HEK293T (cell line): Measurements from ENCODE around the gene CDH4.

ENCODE experiments used
- BHLHE40 ChIP-seq: fragments of 450-650 bp; IDR thresholded peaks from 2 replicates; pipeline ENCODE4 v1.6.1; 2016; ENCODE audit warnings: mild to moderate bottlenecking, moderate library complexity, borderline replicate concordance
- FOXA1 ChIP-seq: fragments of 450-650 bp; IDR thresholded peaks from 2 replicates; pipeline ENCODE4 v1.6.1; 2016; ENCODE audit warnings: mild to moderate bottlenecking
- FOXM1 ChIP-seq: fragments of 450-650 bp; IDR thresholded peaks from 2 replicates; pipeline ENCODE4 v1.6.1; 2017; ENCODE audit warnings: mild to moderate bottlenecking, borderline replicate concordance
- L3MBTL2 ChIP-seq: fragments of 450-650 bp; conservative IDR thresholded peaks from 2 replicates; pipeline ENCODE4 v1.6.1; 2016; ENCODE audit warnings: mild to moderate bottlenecking
- NFRKB ChIP-seq: fragments of 450-650 bp; IDR thresholded peaks from 2 replicates; pipeline ENCODE4 v1.6.1; 2016; ENCODE audit warnings: mild to moderate bottlenecking, moderate library complexity
- SP1 ChIP-seq: fragments of 450-650 bp; IDR thresholded peaks from 2 replicates; pipeline ENCODE4 v1.6.1; 2017

GRCh38 chr20:61754976-61755778 is 503.1 kb downstream of the CDH4 start:
- TF ChIP-seq BHLHE40 (no peak), NFRKB (no peak), FOXA1 (no peak), FOXM1 (no peak), SP1 (no peak), L3MBTL2 (no peak)
